ENCODE results near the gene SLX9.

The SLX9 gene

GRCh38 chr21:44994695-44995342 is 55.0 kb downstream of the SLX9 start:
- TF ChIP-seq, protein P1, sequence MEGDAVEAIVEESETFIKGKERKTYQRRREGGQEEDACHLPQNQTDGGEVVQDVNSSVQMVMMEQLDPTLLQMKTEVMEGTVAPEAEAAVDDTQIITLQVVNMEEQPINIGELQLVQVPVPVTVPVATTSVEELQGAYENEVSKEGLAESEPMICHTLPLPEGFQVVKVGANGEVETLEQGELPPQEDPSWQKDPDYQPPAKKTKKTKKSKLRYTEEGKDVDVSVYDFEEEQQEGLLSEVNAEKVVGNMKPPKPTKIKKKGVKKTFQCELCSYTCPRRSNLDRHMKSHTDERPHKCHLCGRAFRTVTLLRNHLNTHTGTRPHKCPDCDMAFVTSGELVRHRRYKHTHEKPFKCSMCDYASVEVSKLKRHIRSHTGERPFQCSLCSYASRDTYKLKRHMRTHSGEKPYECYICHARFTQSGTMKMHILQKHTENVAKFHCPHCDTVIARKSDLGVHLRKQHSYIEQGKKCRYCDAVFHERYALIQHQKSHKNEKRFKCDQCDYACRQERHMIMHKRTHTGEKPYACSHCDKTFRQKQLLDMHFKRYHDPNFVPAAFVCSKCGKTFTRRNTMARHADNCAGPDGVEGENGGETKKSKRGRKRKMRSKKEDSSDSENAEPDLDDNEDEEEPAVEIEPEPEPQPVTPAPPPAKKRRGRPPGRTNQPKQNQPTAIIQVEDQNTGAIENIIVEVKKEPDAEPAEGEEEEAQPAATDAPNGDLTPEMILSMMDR (IDR thresholded peaks at IDR 0.05; ENCODE audit: borderline replicate concordance, extremely low read depth, low read length, poor library complexity, severe bottlenecking): no peak
- no peak for TF ChIP-seq EZH2 (IDR thresholded peaks at IDR 0.05; ENCODE audit: borderline replicate concordance, low read depth, low read length, severe bottlenecking)
- no peak overlapping the region for H2AFZ ChIP-seq (ENCODE audit: low read depth, low read length)
- peaks cover 9% of the 10 kb centered on the region for H3K4me1 ChIP-seq (ENCODE audit: insufficient read depth, low read length)
- H3K4me3 ChIP-seq (ENCODE audit: low read depth in 1 of 2, low read length in 2 of 2): no peak overlapping the region
- DNase-seq: no peak
- H4K20me1 ChIP-seq (ENCODE audit: insufficient read depth, low read length): peaks cover 8% of the 10 kb centered on the region; the same call in 1 of the 2 replicates
- no peak overlapping the region for H3K4me2 ChIP-seq (ENCODE audit: insufficient read depth, low read length)
- H3K79me2 ChIP-seq (ENCODE audit: insufficient read depth, low read length): no peaks in the 10 kb centered on the region
- 0 out of 3 replicates have a peak, but pooled peaks have one; percentile 9 for ATAC-seq (ENCODE audit: insufficient read depth, low read depth)
- no peak overlapping the region for H3K9ac ChIP-seq (ENCODE audit: low read depth, low read length)
- H3K27ac ChIP-seq (ENCODE audit: low read length): no peak overlapping the region
- H3K9me3 ChIP-seq (ENCODE audit: insufficient read depth, low read length, severe bottlenecking): no peaks in the 10 kb centered on the region
- H3K27me3 ChIP-seq (ENCODE audit: insufficient read depth, low read length, poor library complexity): no peaks in the 10 kb centered on the region
- no peaks in the 10 kb centered on the region for H3K36me3 ChIP-seq (ENCODE audit: insufficient read depth, low read length)

- H3K79me2 ChIP-seq (ENCODE audit: insufficient read depth, low read length): no peaks in the 10 kb centered on the region
- peaks cover 3% of the 10 kb centered on the region for H3K4me1 ChIP-seq (ENCODE audit: insufficient read depth, low read length)
- no peak overlapping the region for H2AFZ ChIP-seq (ENCODE audit: low read depth, low read length)
- no peaks in the 10 kb centered on the region for H3K36me3 ChIP-seq (ENCODE audit: insufficient read depth, low read length)
- no peak for TF ChIP-seq EZH2 (IDR thresholded peaks at IDR 0.05; ENCODE audit: borderline replicate concordance, low read depth, low read length, severe bottlenecking)
- TF ChIP-seq, protein P1 (IDR thresholded peaks at IDR 0.05; ENCODE audit: borderline replicate concordance, extremely low read depth, low read length, poor library complexity, severe bottlenecking): no peak
- H3K9ac ChIP-seq (ENCODE audit: low read depth, low read length): no peak overlapping the region
- 0 out of 3 replicates have a peak, but pooled peaks have one; percentile 18 for ATAC-seq (ENCODE audit: insufficient read depth, low read depth)
- H3K4me3 ChIP-seq (ENCODE audit: low read depth in 1 of 2, low read length in 2 of 2): no peak overlapping the region
- peaks cover 2% of the 10 kb centered on the region; the same call in 1 of the 2 replicates for H4K20me1 ChIP-seq (ENCODE audit: insufficient read depth, low read length)
- no peaks in the 10 kb centered on the region for H3K9me3 ChIP-seq (ENCODE audit: insufficient read depth, low read length, severe bottlenecking)
- H3K27ac ChIP-seq (ENCODE audit: low read length): no peak overlapping the region
- no peak for DNase-seq
- no peak overlapping the region for H3K4me2 ChIP-seq (ENCODE audit: insufficient read depth, low read length)
- H3K27me3 ChIP-seq (ENCODE audit: insufficient read depth, low read length, poor library complexity): no peaks in the 10 kb centered on the region
Measured at GRCh38 chr21:44995343-44995941, 55.6 kb downstream of the SLX9 start.

- no peaks in the 10 kb centered on the region for H3K79me2 ChIP-seq (ENCODE audit: insufficient read depth, low read length)
- no peaks in the 10 kb centered on the region for H3K4me1 ChIP-seq (ENCODE audit: insufficient read depth, low read length)
- H3K27ac ChIP-seq (ENCODE audit: low read length): no peak overlapping the region
- H3K9me3 ChIP-seq (ENCODE audit: insufficient read depth, low read length, severe bottlenecking): no peaks in the 10 kb centered on the region
- DNase-seq: no peak
- H3K9ac ChIP-seq (ENCODE audit: low read depth, low read length): no peak overlapping the region
- H3K36me3 ChIP-seq (ENCODE audit: insufficient read depth, low read length): no peaks in the 10 kb centered on the region
- H2AFZ ChIP-seq (ENCODE audit: low read depth, low read length): no peak overlapping the region
- TF ChIP-seq, protein P1 (IDR thresholded peaks at IDR 0.05; ENCODE audit: borderline replicate concordance, extremely low read depth, low read length, poor library complexity, severe bottlenecking): no peak
- TF ChIP-seq EZH2 (IDR thresholded peaks at IDR 0.05; ENCODE audit: borderline replicate concordance, low read depth, low read length, severe bottlenecking): no peak
- ATAC-seq (ENCODE audit: insufficient read depth, low read depth): no peak
- H3K4me3 ChIP-seq (ENCODE audit: low read depth in 1 of 2, low read length in 2 of 2): no peak overlapping the region
- H4K20me1 ChIP-seq (ENCODE audit: insufficient read depth, low read length): no peaks in the 10 kb centered on the region
- no peaks in the 10 kb centered on the region for H3K27me3 ChIP-seq (ENCODE audit: insufficient read depth, low read length, poor library complexity)
- no peak overlapping the region for H3K4me2 ChIP-seq (ENCODE audit: insufficient read depth, low read length)
Measured at GRCh38 chr21:44996096-44996495, 56.3 kb downstream of the SLX9 start.

Measured in DND-41 (cell line).